Activated T-cell treated with anti-CD3 and anti-CD28 coated beads, Interleukin-2, amount 50 U/mL, for 1 hour (primary cell): ENCODE measurements around the gene ALPK3.
"Not testable (repeated sequence)": the region's sequence is repeated elsewhere in the genome, so short reads cannot be mapped to it uniquely, and the experiment has no call there.

Source experiments
- DNase-seq: peaks from one replicate; pipeline ENCODE4 v3.0.0-alpha.2; 2020

Gene ALPK3

GRCh38 chr15:84855136-84855535 lies 38.0 kb downstream of the ALPK3 start:
- DNase-seq = no peak

- DNase-seq = no peak
Observed at GRCh38 chr15:84855765-84856164, 38.6 kb downstream of the ALPK3 start.

GRCh38 chr15:84856731-84857417 lies 39.7 kb downstream of the ALPK3 start:
- no peak for DNase-seq

GRCh38 chr15:84857418-84858004 lies 40.4 kb downstream of the ALPK3 start:
- DNase-seq = no peak

- DNase-seq = no peak
Observed at GRCh38 chr15:84858231-84858630, 41.1 kb downstream of the ALPK3 start.

GRCh38 chr15:84859144-84859543 lies 42.0 kb downstream of the ALPK3 start:
- no peak for DNase-seq

GRCh38 chr15:84859651-84860050 lies 42.5 kb downstream of the ALPK3 start:
- DNase-seq = no peak

GRCh38 chr15:84861781-84862180 lies 44.6 kb downstream of the ALPK3 start:
- no peak for DNase-seq

GRCh38 chr15:84862214-84862975 lies 45.2 kb downstream of the ALPK3 start:
- DNase-seq = no peak

- DNase-seq = no peak
Observed at GRCh38 chr15:84863565-84864443, 46.6 kb downstream of the ALPK3 start.

GRCh38 chr15:84864444-84864795 lies 47.3 kb downstream of the ALPK3 start:
- no peak for DNase-seq

GRCh38 chr15:84865074-84865569 lies 48.0 kb downstream of the ALPK3 start:
- DNase-seq = no peak

- no peak for DNase-seq
Observed at GRCh38 chr15:84868037-84868880, 51.1 kb downstream of the ALPK3 start.

GRCh38 chr15:84869510-84869909 lies 52.4 kb downstream of the ALPK3 start:
- DNase-seq = no peak

GRCh38 chr15:84871428-84871985 lies 54.4 kb downstream of the ALPK3 start:
- no peak for DNase-seq

- no peak for DNase-seq
Observed at GRCh38 chr15:84872009-84872910, 55.1 kb downstream of the ALPK3 start.

- no peak for DNase-seq
Observed at GRCh38 chr15:84873997-84874396, 56.8 kb downstream of the ALPK3 start.

GRCh38 chr15:84874981-84875699 lies 58.0 kb downstream of the ALPK3 start:
- no peak for DNase-seq

- DNase-seq = no peak
Observed at GRCh38 chr15:84876269-84876668, 59.1 kb downstream of the ALPK3 start.

GRCh38 chr15:84877701-84878100 lies 60.5 kb downstream of the ALPK3 start:
- not testable (repeated sequence) for DNase-seq
